Stimulated activated CD4-positive, alpha-beta T cell treated with anti-CD3 and anti-CD28 coated beads, Interleukin-15, amount 100 ng/mL, for 48 hours (primary cell): Measurements from ENCODE around the gene ZNF513.
"Not testable (repeated sequence)": the region's sequence is repeated elsewhere in the genome, so short reads cannot be mapped to it uniquely, and the experiment has no call there.

Source experiments
- DNase-seq, 2 donors: peaks; one replicate each; pipeline ENCODE4 v3.0.0-alpha.2; 2020; ENCODE audit warnings: low read depth in 2 of 2

Gene ZNF513

DNA sequence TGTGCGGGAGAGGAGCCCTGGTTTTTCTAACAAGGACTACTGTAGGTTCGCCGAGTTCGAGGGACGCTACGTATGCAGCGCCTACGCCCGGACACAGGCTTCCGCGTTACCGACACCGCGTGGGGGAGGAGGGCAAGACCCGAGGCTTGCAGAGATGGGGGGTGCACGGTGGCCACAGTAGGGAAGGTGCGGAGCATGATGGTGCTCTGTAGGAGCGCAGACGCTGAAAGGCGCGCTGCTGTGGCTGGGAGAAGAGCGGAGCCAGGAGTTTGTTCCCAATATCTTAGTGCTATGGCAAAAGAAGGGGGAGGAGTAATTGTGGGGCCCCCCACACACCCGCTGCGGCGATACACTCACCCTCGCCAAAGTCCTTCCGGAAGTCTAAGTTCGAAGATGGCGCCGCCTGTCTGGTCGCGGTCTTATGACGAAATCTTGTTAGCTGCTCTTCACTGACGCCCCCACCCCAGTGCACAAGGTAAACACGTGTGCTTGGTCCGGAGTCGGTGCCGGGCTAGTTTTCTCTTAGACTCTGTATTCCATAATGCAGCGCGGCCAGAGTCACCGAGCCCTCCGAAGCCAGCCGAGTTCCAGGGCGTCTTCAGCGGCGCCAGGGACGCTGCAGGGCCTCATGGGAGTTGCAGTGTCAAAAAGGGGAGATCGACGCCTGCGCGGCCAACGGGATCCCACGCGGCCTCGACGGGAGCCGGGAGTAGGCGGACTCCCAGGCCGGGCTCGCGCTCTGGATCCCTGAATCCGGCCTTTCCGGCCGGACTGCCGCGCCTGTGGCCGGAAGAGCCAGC, 24.0 kb downstream of the ZNF513 start, which contains the start of gene GTF3C2:
GTF3C2 (minus strand) TSS at position 383 of the 800 bp plus-strand sequence. CDS start 13,210 bp downstream, outside the sequence.
- DNase-seq: peak; percentile 89 to 92

DNA sequence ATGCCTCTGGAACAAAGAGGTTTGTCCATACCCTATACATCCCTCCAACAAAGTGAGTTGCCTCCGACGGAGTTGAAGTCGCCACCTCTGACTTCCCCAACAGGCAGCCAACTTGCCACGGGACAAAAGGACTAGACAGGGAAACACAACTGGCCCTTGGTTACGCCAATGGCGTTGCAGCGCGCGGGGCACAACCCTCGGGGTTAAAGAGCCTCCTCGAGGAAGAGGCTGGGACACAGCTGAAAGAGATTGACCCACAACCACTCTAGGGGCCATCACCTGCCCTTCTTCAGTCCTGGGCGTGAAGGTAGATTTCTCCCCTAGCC, 24.5 kb downstream of the ZNF513 start:
- DNase-seq: peak in 1 of 2 donors; percentile 45

DNA sequence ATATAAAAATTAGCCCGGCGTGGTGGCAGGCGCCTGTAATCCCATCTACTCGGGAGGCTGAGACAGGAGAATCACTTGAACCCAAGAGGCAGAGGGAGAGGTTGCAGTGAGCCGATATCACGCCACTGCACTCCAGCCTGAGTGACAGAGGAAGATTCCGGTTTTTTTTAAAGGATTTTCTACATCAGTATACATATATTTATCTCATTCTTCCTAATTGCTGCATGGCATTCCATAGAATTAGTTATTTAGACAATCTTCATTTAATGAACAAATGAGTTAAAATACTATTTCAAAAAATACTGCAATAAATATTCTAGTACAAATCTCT, 26.0 kb downstream of the ZNF513 start:
- DNase-seq: no peak

DNA sequence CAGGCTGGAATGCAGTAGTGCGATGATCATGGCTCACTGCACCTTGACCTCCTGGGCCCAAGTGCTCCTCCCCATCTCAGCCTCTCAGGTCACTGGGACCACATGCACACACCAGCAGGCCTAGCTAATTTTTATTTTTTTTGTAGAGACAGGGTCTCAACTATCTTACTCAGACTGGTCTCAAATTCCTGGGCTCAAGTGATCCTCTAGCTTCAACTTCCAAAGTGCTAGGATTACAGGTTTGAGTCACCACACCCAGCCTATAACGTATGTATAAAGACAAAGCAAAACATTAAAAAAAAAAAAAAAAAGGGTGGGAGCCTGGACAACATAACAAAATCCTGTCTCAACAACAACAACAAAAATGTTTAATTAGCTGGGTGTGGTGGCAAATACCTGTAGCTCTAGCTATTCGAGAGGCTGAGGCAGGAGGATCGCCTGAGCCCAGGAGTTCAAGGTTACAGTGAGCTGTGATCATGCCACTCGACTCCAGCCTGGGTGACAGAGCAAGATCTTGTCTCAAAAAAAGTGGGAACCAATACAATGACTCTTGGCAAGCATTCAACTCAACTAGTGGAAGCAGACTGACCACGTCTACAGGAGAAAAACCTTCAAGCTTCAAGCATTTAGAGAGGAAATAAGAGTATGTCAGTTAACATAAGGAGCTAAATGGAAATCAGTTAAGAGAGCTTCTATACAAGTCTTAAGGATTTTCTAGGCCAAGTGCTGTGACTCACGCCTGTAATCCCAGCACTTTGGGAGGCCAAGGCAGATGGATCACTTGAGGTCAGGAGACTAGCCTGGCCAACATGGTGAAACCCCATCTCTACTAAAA, 26.6 kb downstream of the ZNF513 start:
- no peak for DNase-seq

DNA sequence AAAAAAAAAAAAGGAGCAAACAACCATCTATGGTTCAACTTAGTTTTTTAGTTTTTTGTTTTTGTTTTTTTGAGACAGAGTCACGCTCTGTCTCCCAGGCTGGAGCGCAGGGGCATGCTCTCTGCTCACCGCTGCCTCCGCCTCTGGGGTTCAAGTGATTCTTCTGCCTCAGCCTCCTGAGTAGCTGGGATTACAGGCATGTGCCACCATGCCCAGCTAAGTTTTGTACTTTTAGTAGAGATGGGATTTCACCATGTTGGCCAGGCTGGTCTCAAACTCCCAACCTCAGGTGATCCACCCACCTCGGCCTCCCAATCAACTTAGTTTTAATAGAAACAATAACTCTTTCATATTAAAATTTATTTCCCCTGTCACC, 27.2 kb downstream of the ZNF513 start:
- DNase-seq: not testable (repeated sequence)

DNA sequence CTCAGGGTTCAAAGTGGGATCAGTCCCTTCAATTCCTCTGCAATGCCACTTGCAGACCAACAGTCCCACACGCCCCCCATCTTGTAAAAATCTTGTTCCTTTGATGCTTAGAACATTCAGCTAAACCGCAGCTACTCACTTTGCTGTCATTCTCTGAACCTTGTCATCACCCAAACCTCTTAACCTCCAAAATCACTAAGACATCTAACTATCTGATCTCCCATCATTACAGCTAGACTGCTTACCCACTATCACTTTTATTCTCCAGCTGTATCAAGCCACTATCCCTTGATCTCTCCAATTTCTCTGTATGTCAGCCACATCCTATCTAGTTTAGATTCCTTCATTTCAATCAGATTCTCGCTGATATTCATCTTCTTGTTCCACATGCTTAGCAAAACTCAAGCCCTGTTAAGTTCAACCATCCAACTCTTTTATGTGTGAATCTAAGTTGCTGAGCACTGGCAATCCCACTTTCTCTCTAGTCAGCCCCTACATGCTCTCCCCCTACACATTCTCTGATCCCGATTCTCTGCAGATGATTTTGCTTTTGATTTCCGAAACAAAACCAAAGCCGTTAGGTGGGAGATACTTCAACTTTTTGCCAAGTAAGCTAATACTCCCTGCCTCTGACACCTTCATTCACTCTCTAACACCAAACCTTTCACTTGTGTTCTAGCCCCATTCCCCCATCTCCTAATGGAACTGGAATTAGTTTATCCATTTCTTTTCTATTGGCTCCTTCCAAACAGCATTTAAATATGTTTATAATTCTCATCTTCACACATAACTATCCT, 28.5 kb downstream of the ZNF513 start:
- DNase-seq: peak in 1 of 2 donors; percentile 4

DNA sequence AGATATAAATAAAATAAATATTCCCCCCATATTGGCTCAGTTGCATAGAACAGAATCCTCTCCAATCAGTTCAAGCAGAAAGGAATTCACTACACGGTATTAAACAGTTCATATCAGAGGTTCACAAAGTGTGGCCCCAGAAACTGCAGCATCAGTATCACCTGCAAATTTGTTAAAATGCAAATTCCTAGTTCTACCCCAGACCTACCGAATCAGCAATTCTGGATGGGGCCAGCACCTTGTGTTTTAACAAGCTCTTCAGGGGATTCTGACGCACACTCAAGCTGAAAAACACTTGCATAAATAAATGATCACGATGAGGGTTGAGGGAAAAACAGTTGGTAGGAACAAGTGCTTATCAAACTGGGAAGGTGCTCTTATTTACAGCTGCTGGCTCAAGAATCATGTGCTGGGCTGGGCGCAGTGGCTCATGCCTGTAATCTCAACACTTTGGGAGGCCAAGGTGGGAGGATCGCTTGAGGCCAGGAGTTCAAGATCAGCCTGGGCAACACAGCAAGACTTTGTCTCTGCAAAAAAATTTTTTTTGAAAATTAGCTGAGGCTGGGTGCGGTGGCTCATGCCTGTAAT, 30.3 kb downstream of the ZNF513 start:
- no peak for DNase-seq

DNA sequence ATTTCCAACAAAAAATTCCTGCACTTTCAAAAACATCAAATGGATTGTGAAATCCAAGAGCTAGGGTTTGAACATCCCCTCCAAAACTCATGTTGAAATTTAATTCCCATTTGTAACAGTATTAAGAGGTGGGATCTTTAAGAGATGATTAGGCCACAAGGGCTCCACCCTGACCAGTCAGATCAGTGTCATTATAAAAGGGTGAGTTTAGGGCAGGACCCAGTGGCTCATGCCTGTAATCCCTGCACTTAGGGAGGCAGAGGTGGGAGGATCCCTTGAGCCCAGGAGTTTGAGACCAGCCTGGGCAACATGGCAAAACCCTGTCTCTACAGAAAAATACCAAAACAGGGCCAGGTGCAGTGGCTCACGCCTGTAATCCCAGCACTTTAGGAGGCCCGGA, 32.9 kb downstream of the ZNF513 start:
- DNase-seq: no peak

DNA sequence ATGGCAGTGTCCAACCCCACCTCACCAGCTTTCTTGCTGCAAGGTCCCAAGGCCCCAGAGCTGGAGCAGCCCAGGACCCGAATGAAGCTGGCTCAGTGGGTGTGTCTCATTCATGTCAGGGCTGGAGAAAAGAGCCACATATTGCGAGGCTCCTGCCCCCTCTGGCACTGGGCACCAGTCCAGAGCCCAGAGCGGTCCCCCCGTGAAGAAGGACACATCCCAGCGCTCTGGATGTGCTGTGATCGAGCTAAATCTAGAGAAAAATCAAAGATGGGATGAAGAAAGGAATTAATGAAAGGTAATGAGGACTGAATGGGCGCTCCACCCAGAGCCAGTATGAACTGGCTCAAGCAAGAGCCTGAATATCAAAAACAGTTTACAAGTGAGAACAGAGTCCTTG, 44.4 kb downstream of the ZNF513 start:
- no peak for DNase-seq

DNA sequence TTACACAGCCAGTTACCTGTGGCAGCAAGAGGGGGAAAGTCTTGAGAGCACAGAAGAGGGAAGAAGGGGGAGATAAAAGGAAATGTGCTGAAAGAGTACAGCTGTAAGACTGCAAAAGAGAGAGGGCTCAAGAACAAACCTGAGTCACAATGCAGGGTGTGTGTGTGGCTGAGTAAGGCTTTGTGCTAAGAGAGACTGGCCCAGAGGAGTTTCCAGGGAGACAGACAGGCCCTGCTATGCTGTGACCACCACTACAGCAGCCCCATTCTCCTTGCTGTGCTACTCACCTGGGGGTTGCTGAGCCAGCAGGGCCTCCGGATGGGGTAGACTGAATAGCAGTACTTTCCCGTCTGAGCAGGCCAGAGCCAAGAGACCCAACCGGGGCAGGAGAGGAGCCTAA, 45.2 kb downstream of the ZNF513 start:
- no peak for DNase-seq
